Renal cortex interstitium (tissue), 11 donors: Measurements from ENCODE around the gene SNW1. TPM values are rescaled to one million over a fixed set of nuclear protein-coding genes. Genes with fewer than 3 reads are reported as not detected.
"Not testable (repeated sequence)": the region's sequence is repeated elsewhere in the genome, so short reads cannot be mapped to it uniquely, and the experiment has no call there.

ENCODE experiments used
- DNase-seq, 11 donors: peaks; one replicate each; pipeline ENCODE4 v3.0.0-alpha.2; 2013; ENCODE audit warnings: low read depth in 9 of 11, low spot score in 4 of 11; ENCODE audit errors: extremely low read depth in 1 of 11
- polyA plus RNA-seq, 3 donors: library from polyadenylated mRNA; unstranded; fragments of 120-200 nt; gene quantifications; one replicate each; pipeline ENCODE4 v1.2.1, GENCODE V29; 2013; ENCODE audit not compliant: insufficient read length in 3 of 3

Gene SNW1
- polyA plus RNA-seq, 3 donors: 79.0 to 102 (median 81.9) TPM

- DNase-seq: not testable (repeated sequence)
These were observed 7.6 kb upstream of the SNW1 start for GRCh38 chr14:77768442-77769069.

- peak in 4 of 11 donors; percentile 11 to 21 (median 16) for DNase-seq
These were observed 3.0 kb upstream of the SNW1 start for GRCh38 chr14:77763978-77764377.

DNA sequence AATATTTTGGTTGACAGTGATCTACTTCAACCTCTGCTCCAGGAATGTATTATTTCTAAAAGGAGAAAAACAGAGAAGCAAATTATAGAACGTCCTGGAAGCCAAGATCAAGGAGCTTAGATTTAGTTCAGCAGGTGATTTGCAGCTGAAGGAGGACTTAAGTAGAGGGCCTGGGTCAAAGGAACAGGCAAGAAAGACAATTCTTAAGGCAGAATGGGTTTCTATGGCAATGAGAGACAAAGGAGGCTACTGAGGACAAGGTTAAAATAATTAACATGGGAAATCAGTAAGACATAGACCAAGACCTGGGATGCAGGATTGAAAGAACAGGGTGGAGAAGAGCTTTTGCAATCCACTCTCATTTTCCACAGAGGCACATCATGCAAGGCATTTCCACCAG, 2.4 kb upstream of the SNW1 start:
- DNase-seq: no peak

GRCh38 chr14:77761205-77761931, 412 bp upstream of the SNW1 start:
- DNase-seq: peak in 6 of 11 donors; percentile 2 to 88 (median 7)

GRCh38 chr14:77752799-77753516, 8.0 kb downstream of the SNW1 start:
- no peak for DNase-seq

DNA sequence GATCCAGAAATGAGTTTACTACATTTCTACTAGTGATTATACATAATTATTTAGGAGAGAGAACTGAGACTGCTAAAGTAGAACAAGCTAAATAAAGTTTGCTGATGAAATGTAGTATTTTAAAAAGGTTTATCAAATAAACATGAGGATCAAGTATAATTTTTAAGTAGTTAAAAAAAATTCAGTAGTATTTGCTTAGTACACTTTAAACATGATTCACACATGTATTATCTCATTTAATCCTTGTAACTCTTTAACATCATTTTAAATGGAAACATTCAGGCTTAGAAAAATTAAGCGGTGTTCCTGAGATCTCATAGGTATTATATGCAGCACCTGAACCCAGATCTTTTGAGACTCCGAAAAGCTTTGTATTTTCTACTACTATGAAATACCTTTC, 8.7 kb downstream of the SNW1 start:
- no peak for DNase-seq

DNA sequence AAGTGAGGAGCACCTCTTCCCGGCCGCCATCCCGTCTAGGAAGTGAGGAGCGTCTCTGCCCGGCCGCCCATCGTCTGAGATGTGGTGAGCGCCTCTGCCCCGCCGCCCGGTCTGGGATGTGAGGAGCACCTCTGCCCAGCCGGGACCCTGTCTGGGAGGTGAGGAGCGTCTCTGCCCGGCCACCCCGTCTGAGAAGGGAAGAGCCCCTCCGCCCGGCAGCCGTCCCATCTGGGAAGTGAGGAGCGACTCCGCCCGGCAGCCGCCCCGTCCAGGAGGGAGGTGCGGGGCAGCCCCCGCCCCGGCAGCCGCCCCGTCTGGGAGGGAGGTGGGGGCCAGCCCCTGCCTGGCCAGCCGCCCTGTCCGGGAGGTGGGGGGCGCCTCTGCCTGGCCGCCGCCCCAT, 13.5 kb downstream of the SNW1 start:
- DNase-seq: not testable (repeated sequence)

DNA sequence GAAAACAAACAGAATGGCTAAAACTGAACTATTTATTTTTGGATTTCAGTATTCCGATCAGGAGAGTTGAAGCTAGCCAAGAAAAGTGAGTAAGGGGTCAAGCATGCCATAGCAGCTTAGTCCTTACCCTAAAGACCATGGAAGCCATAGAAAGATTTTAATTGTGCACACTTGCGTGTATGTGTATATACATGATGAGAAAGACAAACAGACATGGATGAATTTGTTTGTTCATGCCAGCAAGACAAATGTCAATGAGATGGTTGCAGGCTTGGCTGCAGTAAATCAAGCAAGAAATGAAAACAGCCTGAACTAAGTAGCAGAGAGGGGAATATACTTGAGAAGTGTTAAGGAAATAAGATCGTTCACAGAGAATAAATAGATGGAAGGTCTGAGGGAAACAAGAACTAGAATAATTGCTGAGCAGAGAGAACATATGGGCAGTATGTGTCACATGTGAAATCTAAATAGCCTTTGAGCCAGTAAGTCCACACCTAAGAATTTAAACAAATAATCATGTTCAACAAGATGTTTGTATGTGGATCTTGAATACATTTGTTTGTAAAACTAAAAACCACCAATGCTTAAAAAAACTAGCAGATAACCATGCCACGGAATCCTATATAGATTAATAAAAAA, 14.8 kb downstream of the SNW1 start:
- DNase-seq: no peak

- no peak for DNase-seq
These were observed 19.5 kb downstream of the SNW1 start for GRCh38 chr14:77741438-77741837.

- no peak for DNase-seq
These were observed 22.3 kb downstream of the SNW1 start for GRCh38 chr14:77738559-77739250.

- DNase-seq: no peak
These were observed 29.9 kb downstream of the SNW1 start for GRCh38 chr14:77730976-77731497.

- DNase-seq: no peak
These were observed 38.7 kb downstream of the SNW1 start for GRCh38 chr14:77722301-77722700.

GRCh38 chr14:77721437-77721836, 39.5 kb downstream of the SNW1 start:
- no peak for DNase-seq

DNA sequence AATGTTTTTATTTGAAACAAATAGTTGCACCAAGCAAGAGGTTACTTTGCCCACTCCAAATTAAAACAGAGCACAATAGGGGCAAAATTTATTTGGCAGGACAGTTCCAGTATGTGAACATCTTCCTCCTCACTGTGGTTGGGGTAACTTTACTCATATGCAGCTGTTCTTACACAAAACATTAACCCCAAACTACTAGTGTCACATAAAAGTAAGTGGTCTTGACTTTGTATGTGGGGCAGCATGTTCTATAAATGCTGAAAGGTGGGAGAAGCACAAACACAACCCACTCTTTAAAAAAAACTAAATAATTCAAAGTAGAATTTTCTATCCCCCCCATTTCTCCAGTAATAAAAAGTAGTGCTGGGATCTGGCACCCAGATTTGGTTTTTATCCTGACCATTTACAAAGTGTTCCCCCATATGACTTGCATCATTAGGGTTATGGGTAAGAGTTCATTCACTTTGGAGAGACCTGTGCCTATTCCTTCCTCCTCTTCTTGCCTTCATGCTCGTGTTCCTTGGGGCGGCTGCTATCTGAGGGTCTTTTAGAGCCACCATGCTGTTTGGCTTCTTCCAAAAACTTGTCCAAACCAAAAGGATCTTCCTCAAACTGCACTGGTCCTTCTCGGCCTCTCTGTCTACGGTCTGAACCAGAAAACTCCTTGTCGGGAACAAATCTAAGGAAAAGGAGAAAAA, 43.2 kb downstream of the SNW1 start:
- DNase-seq: no peak

- DNase-seq: no peak
These were observed 46.0 kb downstream of the SNW1 start for GRCh38 chr14:77714926-77715325.

DNA sequence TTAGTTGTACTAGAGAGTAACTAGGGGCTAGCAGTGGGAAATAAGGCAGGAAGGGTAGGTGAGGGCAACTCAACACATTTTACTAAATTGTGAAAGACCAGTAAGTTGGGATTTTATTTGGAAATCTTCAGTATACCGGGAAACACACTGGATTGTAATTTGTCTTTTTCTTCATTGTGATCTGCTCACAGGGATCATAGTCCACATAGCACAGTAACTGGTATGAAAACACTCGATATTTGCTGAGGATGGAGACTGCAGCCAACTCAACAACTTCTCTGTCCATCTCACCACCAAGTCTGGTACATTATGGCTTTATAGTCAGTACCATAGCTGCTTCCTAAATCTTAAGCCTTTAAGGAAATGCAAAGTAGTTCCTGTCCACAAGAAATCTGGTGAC, 50.6 kb downstream of the SNW1 start:
- DNase-seq: no peak

DNA sequence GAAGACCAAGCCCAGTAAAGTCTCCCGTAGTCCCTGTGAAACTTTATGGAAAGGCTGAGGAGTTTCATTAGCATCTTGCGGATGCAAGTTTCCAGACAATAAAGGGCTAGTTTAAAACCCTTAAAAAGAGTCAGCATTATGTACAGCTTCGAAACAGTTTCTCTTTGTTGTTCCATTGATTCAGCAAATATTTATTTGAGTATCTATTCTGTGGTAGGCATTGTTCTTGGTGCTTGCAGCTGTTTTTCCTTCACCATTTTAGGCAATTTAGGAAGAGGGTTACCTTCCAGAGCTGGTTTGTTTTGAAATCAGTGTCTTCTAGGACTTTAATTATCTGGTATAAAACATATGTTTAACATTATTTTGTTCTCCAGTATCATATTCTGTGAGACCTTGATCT, 51.5 kb downstream of the SNW1 start:
- no peak for DNase-seq

DNA sequence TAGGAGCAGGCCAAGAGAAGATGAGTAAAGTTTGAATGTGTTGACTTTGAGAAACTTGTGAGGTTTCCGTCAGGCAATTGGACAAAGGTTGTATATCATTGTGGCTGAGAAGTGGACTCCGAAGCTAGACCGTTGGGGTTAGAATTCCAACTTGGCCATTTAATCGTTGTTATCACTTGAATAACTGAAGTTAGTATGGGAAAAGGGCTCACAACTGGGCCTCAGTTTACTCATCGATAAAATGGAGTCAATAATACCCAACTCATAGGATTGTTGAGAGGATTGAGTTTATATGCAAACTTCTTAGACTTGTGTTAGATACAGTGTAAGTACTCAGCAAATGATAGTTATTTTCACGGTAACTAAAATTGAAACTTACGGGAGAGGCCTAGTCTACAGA, 52.2 kb downstream of the SNW1 start:
- no peak for DNase-seq
